Measurements from ENCODE around the gene CDT1.

CDT1 gene

GRCh38 chr16:88806491-88807111 is 3.0 kb downstream of the CDT1 start:
- no peak for DNase-seq

GRCh38 chr16:88807142-88807625 is 3.6 kb downstream of the CDT1 start:
- DNase-seq: no peak

GRCh38 chr16:88807626-88808453 is 4.3 kb downstream of the CDT1 start:
- DNase-seq: no peak

GRCh38 chr16:88809068-88809675 is 5.6 kb downstream of the CDT1 start:
- no peak for DNase-seq

- DNase-seq: no peak
Measured at GRCh38 chr16:88809676-88810165, 6.1 kb downstream of the CDT1 start.

- no peak for DNase-seq
Measured at GRCh38 chr16:88810166-88810911, 6.8 kb downstream of the CDT1 start.

- peak; percentile 89 for DNase-seq
Measured at GRCh38 chr16:88810912-88811768, 7.6 kb downstream of the CDT1 start.

- DNase-seq: peak; percentile 98
Measured at GRCh38 chr16:88811769-88812512, 8.4 kb downstream of the CDT1 start, which contains the start of gene APRT. Gene APRT, minus strand, starts transcription at chr16:88811928. Its CDS starts 29 bp downstream, at chr16:88811899.

- peak; percentile 52 for DNase-seq
Measured at GRCh38 chr16:88812513-88813268, 9.1 kb downstream of the CDT1 start.

GRCh38 chr16:88813269-88814143 is 9.9 kb downstream of the CDT1 start:
- DNase-seq: peak; percentile 39

- DNase-seq: peak; percentile 20
Measured at GRCh38 chr16:88814144-88814502, 10.5 kb downstream of the CDT1 start.

GRCh38 chr16:88815227-88815626 is 11.6 kb downstream of the CDT1 start:
- peak; percentile 30 for DNase-seq

GRCh38 chr16:88815901-88816589 is 12.5 kb downstream of the CDT1 start:
- peak; percentile 59 for DNase-seq

- peak; percentile 36 for DNase-seq
Measured at GRCh38 chr16:88816736-88817535, 13.3 kb downstream of the CDT1 start.

GRCh38 chr16:88817785-88818574 is 14.4 kb downstream of the CDT1 start:
- peak; percentile 20 for DNase-seq

GRCh38 chr16:88818575-88818874 is 14.9 kb downstream of the CDT1 start:
- peak; percentile 13 for DNase-seq

- DNase-seq: no peak
Measured at GRCh38 chr16:88819126-88819525, 15.5 kb downstream of the CDT1 start.
